ENCODE results near the gene MDM1.

The MDM1 gene

GRCh38 chr12:68336889-68337303 lies 4.7 kb upstream of the MDM1 start:
- H3K4me3 ChIP-seq (ENCODE audit: low read length) = no peak overlapping the region
- H3K9ac ChIP-seq (ENCODE audit: low read depth, low read length) = no peak overlapping the region
- H3K9me3 ChIP-seq (ENCODE audit: insufficient read depth, low read depth, low read length) = no peaks in the 10 kb centered on the region
- no peaks in the 10 kb centered on the region for H3K27me3 ChIP-seq (ENCODE audit: insufficient read depth, low read length)
- 87% methylated on average over 4 of the region's 4 CpGs for WGBS
- no peak overlapping the region for H3K27ac ChIP-seq (ENCODE audit: low read depth, low read length)
- peaks cover 7% of the 10 kb centered on the region for H3K4me1 ChIP-seq (ENCODE audit: insufficient read depth, low read length)
- H3K36me3 ChIP-seq (ENCODE audit: insufficient read depth, low read length) = no peaks in the 10 kb centered on the region

GRCh38 chr12:68335462-68335861 lies 3.3 kb upstream of the MDM1 start:
- H3K9ac ChIP-seq (ENCODE audit: low read depth, low read length) = no peak overlapping the region
- 91% methylated on average over 1 of the region's 3 CpGs for WGBS
- H3K9me3 ChIP-seq (ENCODE audit: insufficient read depth, low read depth, low read length) = no peaks in the 10 kb centered on the region
- peaks cover 7% of the 10 kb centered on the region for H3K4me1 ChIP-seq (ENCODE audit: insufficient read depth, low read length)
- H3K27me3 ChIP-seq (ENCODE audit: insufficient read depth, low read length) = no peaks in the 10 kb centered on the region
- H3K4me3 ChIP-seq (ENCODE audit: low read length) = no peak overlapping the region
- no peak overlapping the region for H3K27ac ChIP-seq (ENCODE audit: low read depth, low read length)
- no peaks in the 10 kb centered on the region for H3K36me3 ChIP-seq (ENCODE audit: insufficient read depth, low read length)

GRCh38 chr12:68334132-68334531 lies 2.0 kb upstream of the MDM1 start:
- Histone ChIP-seq H3K36me3 (ENCODE audit: insufficient read depth, low read length) (no peaks in the 10 kb centered on the region), H3K9ac (ENCODE audit: low read depth, low read length) (no peak overlapping the region), H3K27me3 (ENCODE audit: insufficient read depth, low read length) (no peaks in the 10 kb centered on the region), H3K9me3 (ENCODE audit: insufficient read depth, low read depth, low read length) (no peaks in the 10 kb centered on the region), H3K27ac (ENCODE audit: low read depth, low read length) (no peak overlapping the region), H3K4me3 (ENCODE audit: low read length) (no peak overlapping the region), H3K4me1 (ENCODE audit: insufficient read depth, low read length) (peaks cover 13% of the 10 kb centered on the region)
- 72% methylated on average over 4 of the region's 4 CpGs for WGBS

GRCh38 chr12:68332728-68333630 lies 817 bp upstream of the MDM1 start:
- peak overlapping the region; percentile 67; the same call in 1 of the 2 replicates for H3K9ac ChIP-seq (ENCODE audit: low read depth, low read length)
- no peaks in the 10 kb centered on the region for H3K36me3 ChIP-seq (ENCODE audit: insufficient read depth, low read length)
- peaks cover 17% of the 10 kb centered on the region for H3K4me1 ChIP-seq (ENCODE audit: insufficient read depth, low read length)
- 59% methylated on average over 17 of the region's 18 CpGs for WGBS
- H3K4me3 ChIP-seq (ENCODE audit: low read length) = peak overlapping the region; percentile 87
- no peaks in the 10 kb centered on the region for H3K9me3 ChIP-seq (ENCODE audit: insufficient read depth, low read depth, low read length)
- no peaks in the 10 kb centered on the region for H3K27me3 ChIP-seq (ENCODE audit: insufficient read depth, low read length)
- H3K27ac ChIP-seq (ENCODE audit: low read depth, low read length) = peak overlapping the region; percentile 54; the same call in 1 of the 2 replicates

GRCh38 chr12:68331500-68331868 lies 678 bp downstream of the MDM1 start:
- Histone ChIP-seq H3K36me3 (ENCODE audit: insufficient read depth, low read length) (peaks cover 6% of the 10 kb centered on the region), H3K4me3 (ENCODE audit: low read length) (peak overlapping the region; percentile 87), H3K9ac (ENCODE audit: low read depth, low read length) (peak overlapping the region; percentile 76), H3K4me1 (ENCODE audit: insufficient read depth, low read length) (peaks cover 17% of the 10 kb centered on the region), H3K27ac (ENCODE audit: low read depth, low read length) (peak overlapping the region; percentile 66), H3K27me3 (ENCODE audit: insufficient read depth, low read length) (no peaks in the 10 kb centered on the region), H3K9me3 (ENCODE audit: insufficient read depth, low read depth, low read length) (no peaks in the 10 kb centered on the region)
- 43% methylated on average over 9 of the region's 9 CpGs for WGBS

GRCh38 chr12:68327896-68328295 lies 4.3 kb downstream of the MDM1 start:
- WGBS = 88% methylated on average over 3 of the region's 3 CpGs

GRCh38 chr12:68326716-68327115 lies 5.4 kb downstream of the MDM1 start:
- Histone ChIP-seq H3K9me3 (ENCODE audit: insufficient read depth, low read depth, low read length) (no peaks in the 10 kb centered on the region), H3K36me3 (ENCODE audit: insufficient read depth, low read length) (peaks cover 36% of the 10 kb centered on the region), H3K9ac (ENCODE audit: low read depth, low read length) (no peak overlapping the region), H3K27ac (ENCODE audit: low read depth, low read length) (no peak overlapping the region), H3K4me1 (ENCODE audit: insufficient read depth, low read length) (peaks cover 10% of the 10 kb centered on the region), H3K27me3 (ENCODE audit: insufficient read depth, low read length) (no peaks in the 10 kb centered on the region), H3K4me3 (ENCODE audit: low read length) (no peak overlapping the region)
- 94% methylated on average over 2 of the region's 3 CpGs for WGBS

More at GRCh38 chr12:68327896-68328295, 4.3 kb downstream of the MDM1 start:
- H3K27me3 ChIP-seq (ENCODE audit: insufficient read depth, low read length) = no peaks in the 10 kb centered on the region
- H3K27ac ChIP-seq (ENCODE audit: low read depth, low read length) = no peak overlapping the region
- peaks cover 27% of the 10 kb centered on the region for H3K36me3 ChIP-seq (ENCODE audit: insufficient read depth, low read length)
- H3K9me3 ChIP-seq (ENCODE audit: insufficient read depth, low read depth, low read length) = no peaks in the 10 kb centered on the region
- no peak overlapping the region for H3K9ac ChIP-seq (ENCODE audit: low read depth, low read length)
- no peak overlapping the region for H3K4me3 ChIP-seq (ENCODE audit: low read length)
- H3K4me1 ChIP-seq (ENCODE audit: insufficient read depth, low read length) = peaks cover 12% of the 10 kb centered on the region

GRCh38 chr12:68325966-68326365 lies 6.2 kb downstream of the MDM1 start:
- Histone ChIP-seq H3K36me3 (ENCODE audit: insufficient read depth, low read length) (peaks cover 42% of the 10 kb centered on the region), H3K4me1 (ENCODE audit: insufficient read depth, low read length) (peaks cover 10% of the 10 kb centered on the region), H3K4me3 (ENCODE audit: low read length) (no peak overlapping the region), H3K9ac (ENCODE audit: low read depth, low read length) (no peak overlapping the region), H3K27ac (ENCODE audit: low read depth, low read length) (no peak overlapping the region), H3K27me3 (ENCODE audit: insufficient read depth, low read length) (no peaks in the 10 kb centered on the region), H3K9me3 (ENCODE audit: insufficient read depth, low read depth, low read length) (no peaks in the 10 kb centered on the region)
- WGBS = 100% methylated on average over 1 of the region's 1 CpG

- WGBS = 98% methylated on average over 3 of the region's 3 CpGs
- Histone ChIP-seq H3K27ac (ENCODE audit: low read depth, low read length) (no peak overlapping the region), H3K27me3 (ENCODE audit: insufficient read depth, low read length) (no peaks in the 10 kb centered on the region), H3K9me3 (ENCODE audit: insufficient read depth, low read depth, low read length) (no peaks in the 10 kb centered on the region), H3K9ac (ENCODE audit: low read depth, low read length) (no peak overlapping the region), H3K4me3 (ENCODE audit: low read length) (no peak overlapping the region), H3K4me1 (ENCODE audit: insufficient read depth, low read length) (peaks cover 7% of the 10 kb centered on the region), H3K36me3 (ENCODE audit: insufficient read depth, low read length) (peaks cover 45% of the 10 kb centered on the region)
These were observed 7.6 kb downstream of the MDM1 start for GRCh38 chr12:68324531-68324930.

- Histone ChIP-seq H3K4me3 (ENCODE audit: low read length) (no peak overlapping the region), H3K4me1 (ENCODE audit: insufficient read depth, low read length) (no peaks in the 10 kb centered on the region), H3K36me3 (ENCODE audit: insufficient read depth, low read length) (peaks cover 39% of the 10 kb centered on the region; the same call in 1 of the 2 replicates), H3K27ac (ENCODE audit: low read depth, low read length) (no peak overlapping the region), H3K9me3 (ENCODE audit: insufficient read depth, low read depth, low read length) (no peaks in the 10 kb centered on the region), H3K27me3 (ENCODE audit: insufficient read depth, low read length) (no peaks in the 10 kb centered on the region), H3K9ac (ENCODE audit: low read depth, low read length) (no peak overlapping the region)
- 88% methylated on average over 1 of the region's 2 CpGs for WGBS
These were observed 11.0 kb downstream of the MDM1 start for GRCh38 chr12:68321140-68321539.

GRCh38 chr12:68319988-68320623 lies 12.1 kb downstream of the MDM1 start:
- Histone ChIP-seq H3K27ac (ENCODE audit: low read depth, low read length) (no peak overlapping the region), H3K36me3 (ENCODE audit: insufficient read depth, low read length) (peaks cover 33% of the 10 kb centered on the region), H3K27me3 (ENCODE audit: insufficient read depth, low read length) (no peaks in the 10 kb centered on the region), H3K4me3 (ENCODE audit: low read length) (no peak overlapping the region), H3K4me1 (ENCODE audit: insufficient read depth, low read length) (no peaks in the 10 kb centered on the region), H3K9ac (ENCODE audit: low read depth, low read length) (no peak overlapping the region), H3K9me3 (ENCODE audit: insufficient read depth, low read depth, low read length) (no peaks in the 10 kb centered on the region)
- WGBS = 94% methylated on average over 10 of the region's 11 CpGs
